WERI-Rb-1 (cell line): ENCODE data around the gene SYNDIG1.

Experiments used
- DNase-seq: peaks from one replicate; pipeline ENCODE4 v3.0.0-alpha.2; 2020
- H3K27ac ChIP-seq: fragments of 250-450 bp; sonication (Bioruptor Pico); 2 replicates; pipeline ENCODE4 v1.5.1; 2020; ENCODE audit warnings: mild to moderate bottlenecking, moderate library complexity
- H3K27me3 ChIP-seq: fragments of 250-450 bp; sonication (Bioruptor Pico); 2 replicates; pipeline ENCODE4 v1.5.1; 2021; ENCODE audit warnings: mild to moderate bottlenecking, low read depth, moderate library complexity; ENCODE audit not compliant: insufficient read depth, severe bottlenecking
- H3K36me3 ChIP-seq: fragments of 250-450 bp; sonication (Bioruptor Pico); 2 replicates; pipeline ENCODE4 v1.5.1; 2020; ENCODE audit warnings: mild to moderate bottlenecking, moderate library complexity
- H3K4me3 ChIP-seq: 2 replicates; pipeline ENCODE4 v1.5.1; 2011; ENCODE audit warnings: low read depth, mild to moderate bottlenecking, control low read depth, low read length
- H3K9me3 ChIP-seq: fragments of 250-450 bp; sonication (Bioruptor Pico); 2 replicates; pipeline ENCODE4 v1.5.1; 2021; ENCODE audit warnings: mild to moderate bottlenecking, moderate library complexity; ENCODE audit not compliant: severe bottlenecking
- TF ChIP-seq, protein P1 (sequence below): IDR thresholded peaks from 2 replicates; pipeline ENCODE4 v1.5.1; 2011; ENCODE audit warnings: low read depth, mild to moderate bottlenecking, control low read depth, inconsistent platforms, low read length

Gene SYNDIG1

GRCh38 chr20:24603454-24603853 is 134.0 kb downstream of the SYNDIG1 start:
- TF ChIP-seq, protein P1, sequence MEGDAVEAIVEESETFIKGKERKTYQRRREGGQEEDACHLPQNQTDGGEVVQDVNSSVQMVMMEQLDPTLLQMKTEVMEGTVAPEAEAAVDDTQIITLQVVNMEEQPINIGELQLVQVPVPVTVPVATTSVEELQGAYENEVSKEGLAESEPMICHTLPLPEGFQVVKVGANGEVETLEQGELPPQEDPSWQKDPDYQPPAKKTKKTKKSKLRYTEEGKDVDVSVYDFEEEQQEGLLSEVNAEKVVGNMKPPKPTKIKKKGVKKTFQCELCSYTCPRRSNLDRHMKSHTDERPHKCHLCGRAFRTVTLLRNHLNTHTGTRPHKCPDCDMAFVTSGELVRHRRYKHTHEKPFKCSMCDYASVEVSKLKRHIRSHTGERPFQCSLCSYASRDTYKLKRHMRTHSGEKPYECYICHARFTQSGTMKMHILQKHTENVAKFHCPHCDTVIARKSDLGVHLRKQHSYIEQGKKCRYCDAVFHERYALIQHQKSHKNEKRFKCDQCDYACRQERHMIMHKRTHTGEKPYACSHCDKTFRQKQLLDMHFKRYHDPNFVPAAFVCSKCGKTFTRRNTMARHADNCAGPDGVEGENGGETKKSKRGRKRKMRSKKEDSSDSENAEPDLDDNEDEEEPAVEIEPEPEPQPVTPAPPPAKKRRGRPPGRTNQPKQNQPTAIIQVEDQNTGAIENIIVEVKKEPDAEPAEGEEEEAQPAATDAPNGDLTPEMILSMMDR, result no peak

DNA sequence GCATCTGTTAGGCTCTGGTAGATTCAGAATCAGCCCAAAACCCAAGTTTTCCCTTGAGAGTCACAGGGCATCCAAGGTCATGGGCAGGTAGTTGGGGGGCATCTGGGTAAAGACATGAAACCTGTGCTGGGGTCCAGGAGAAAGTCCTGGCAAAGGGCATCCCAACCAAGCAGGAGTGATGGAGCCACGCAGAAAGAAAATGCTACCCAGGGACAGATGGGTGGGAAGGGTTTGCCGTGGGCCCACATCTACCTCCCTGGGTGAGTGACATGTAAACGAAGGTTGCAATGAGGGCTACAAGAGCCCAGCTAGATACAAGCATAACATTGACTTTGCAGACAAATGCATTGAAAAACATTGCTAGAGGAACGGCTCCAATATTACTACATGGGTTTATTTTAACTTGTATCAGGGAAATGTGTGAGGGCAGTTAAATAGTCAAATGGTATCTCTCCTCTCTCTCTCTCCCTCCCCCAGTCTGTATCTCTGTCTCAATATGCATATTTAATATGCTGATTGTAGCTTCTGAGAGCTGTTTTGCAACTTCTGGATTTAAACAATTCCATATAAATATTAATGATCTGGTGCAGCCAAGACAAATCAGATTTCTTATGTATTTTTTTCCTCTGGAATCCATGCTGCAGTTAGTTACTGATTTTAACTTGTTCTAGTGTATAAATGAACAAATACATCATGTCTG is 135.7 kb downstream of the SYNDIG1 start:
- no peaks in the 10 kb centered on the region for H3K27me3 ChIP-seq

More at GRCh38 chr20:24603454-24603853, 134.0 kb downstream of the SYNDIG1 start:
- Histone ChIP-seq H3K27ac (no peak overlapping the region), H3K9me3 (peaks cover 4% of the 10 kb centered on the region), H3K4me3 (no peak overlapping the region), H3K36me3 (no peaks in the 10 kb centered on the region; the same call in 1 of the 2 replicates), H3K27me3 (no peaks in the 10 kb centered on the region)
- no peak for DNase-seq

GRCh38 chr20:24605937-24606455 is 136.6 kb downstream of the SYNDIG1 start:
- Histone ChIP-seq H3K36me3 (no peaks in the 10 kb centered on the region; the same call in 1 of the 2 replicates), H3K9me3 (no peaks in the 10 kb centered on the region), H3K27ac (no peak overlapping the region), H3K4me3 (no peak overlapping the region), H3K27me3 (no peaks in the 10 kb centered on the region)
- TF ChIP-seq, protein P1, result no peak
- peak; percentile 27 for DNase-seq

More for the DNA sequence above, 135.7 kb downstream of the SYNDIG1 start:
- no peak overlapping the region for H3K4me3 ChIP-seq
- H3K9me3 ChIP-seq, result peaks cover 4% of the 10 kb centered on the region
- no peak for DNase-seq
- TF ChIP-seq, protein P1, result no peak
- H3K27ac ChIP-seq, result no peak overlapping the region
- H3K36me3 ChIP-seq, result no peaks in the 10 kb centered on the region; the same call in 1 of the 2 replicates

DNA sequence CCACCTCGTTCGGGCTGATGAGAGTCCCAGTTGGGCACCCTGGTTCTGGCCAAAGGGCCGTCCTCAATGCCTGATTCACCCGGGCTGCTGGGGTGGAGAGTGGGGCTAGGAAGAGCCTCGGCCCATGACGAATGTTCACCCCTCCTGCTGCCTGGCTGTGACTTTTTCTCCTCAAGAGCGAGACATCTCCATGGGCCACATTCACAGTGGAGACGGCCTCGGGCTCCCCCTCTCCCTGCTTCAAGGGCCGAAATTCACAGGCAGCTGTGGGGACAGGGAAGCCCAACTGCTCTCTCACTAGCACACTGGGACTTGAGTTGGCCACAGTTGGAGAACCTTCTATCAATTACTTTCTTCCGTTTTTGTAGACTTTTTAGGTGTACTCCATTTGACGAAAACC is 138.0 kb downstream of the SYNDIG1 start:
- DNase-seq, result no peak
- TF ChIP-seq, protein P1, result no peak
- no peak overlapping the region for H3K27ac ChIP-seq
- no peaks in the 10 kb centered on the region for H3K9me3 ChIP-seq
- H3K27me3 ChIP-seq, result no peaks in the 10 kb centered on the region
- H3K4me3 ChIP-seq, result no peak overlapping the region
- no peaks in the 10 kb centered on the region; the same call in 1 of the 2 replicates for H3K36me3 ChIP-seq

DNA sequence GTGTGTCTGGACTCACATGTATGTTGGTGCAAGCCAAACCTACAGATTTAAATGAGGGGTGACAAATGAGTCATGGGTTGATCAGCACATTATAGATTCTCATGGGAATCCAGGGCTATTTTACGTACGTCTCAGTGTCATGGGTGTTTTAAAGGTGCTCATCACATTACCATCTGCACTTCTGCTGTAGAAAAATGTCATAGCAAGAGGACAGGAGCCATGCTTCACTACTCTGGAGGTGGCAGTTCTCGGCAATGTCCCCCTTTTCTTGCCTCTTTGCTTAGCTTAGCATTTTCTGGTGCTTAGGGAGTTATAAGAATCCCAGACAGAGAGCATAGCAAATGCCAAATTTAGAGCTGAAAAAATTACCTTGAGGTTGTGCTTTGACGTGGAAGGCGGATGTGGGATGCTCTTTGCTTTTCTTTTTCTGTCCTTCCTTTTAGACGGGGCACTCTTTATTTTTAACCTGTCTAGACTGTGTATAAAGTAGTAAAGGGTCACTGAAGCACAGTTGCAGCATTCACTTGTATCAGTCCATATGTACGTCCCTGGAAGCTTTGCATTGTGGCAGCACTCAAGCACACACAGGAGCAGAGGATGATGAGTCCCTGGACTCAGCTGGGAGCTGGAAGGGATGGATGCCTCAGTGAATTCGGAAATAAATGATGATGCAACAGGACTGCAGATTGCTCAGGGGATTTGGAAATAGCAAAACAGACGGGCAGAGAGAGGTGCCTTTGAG is 139.7 kb downstream of the SYNDIG1 start:
- TF ChIP-seq, protein P1, result no peak
- Histone ChIP-seq H3K27me3 (no peaks in the 10 kb centered on the region), H3K36me3 (no peaks in the 10 kb centered on the region), H3K27ac (no peak overlapping the region), H3K4me3 (no peak overlapping the region), H3K9me3 (no peaks in the 10 kb centered on the region)
- DNase-seq, result no peak
